ENCODE results near the gene SBNO2. TPM values are rescaled to one million over a fixed set of nuclear protein-coding genes. Genes with fewer than 3 reads are reported as not detected.

SBNO2 gene
- total RNA-seq, 2 donors from 2014 or later, result 65.5 to 77.1 TPM

- Histone ChIP-seq H3K4me1 (no peaks in the 10 kb centered on the region), H3K9me3 (no peaks in the 10 kb centered on the region), H3K9ac (ENCODE audit: low read depth in 2 of 2, low read length in 2 of 2) (no peak overlapping the region), H3K27me3 (no peaks in the 10 kb centered on the region), H3K27ac (no peak overlapping the region), H3K4me3 (no peak overlapping the region), H3K36me3 (no peaks in the 10 kb centered on the region)
- no peak for TF ChIP-seq CTCF (IDR thresholded peaks at IDR 0.05)
- intact Hi-C loops (cut with DNase I), result no loop called here
- no peak for DNase-seq
Measured at GRCh38 chr19:1058112-1058511, 116.0 kb downstream of the SBNO2 start.

Other genes with a start within 250 kb of the SBNO2 start
- gene ARID3A, start 248.2 kb downstream of the SBNO2 start, total RNA-seq, result 10 to 100 TPM in 1 of 2 donors, 1 to 10 TPM in 1; 8.7 to 13.0 TPM
- 10 to 100 TPM; 26.5 to 81.5 TPM for gene WDR18, start 189.9 kb downstream of the SBNO2 start, total RNA-seq
- gene GRIN3B, start 173.8 kb downstream of the SBNO2 start, total RNA-seq, result not detected
- gene TMEM259, start 153.1 kb downstream of the SBNO2 start, total RNA-seq, result 100 to 1,000 TPM; 170 to 235 TPM
- not detected for gene RNU6-2, start 152.7 kb downstream of the SBNO2 start, total RNA-seq
- 100 to 1,000 TPM; 108 to 132 TPM for gene CNN2, start 147.7 kb downstream of the SBNO2 start, total RNA-seq
- 10 to 100 TPM; 23.9 to 31.6 TPM for gene ABCA7, start 134.2 kb downstream of the SBNO2 start, total RNA-seq
- gene ARHGAP45, start 107.1 kb downstream of the SBNO2 start, total RNA-seq, result 10 to 100 TPM; 27.4 to 37.9 TPM
- gene POLR2E, start 78.9 kb downstream of the SBNO2 start, total RNA-seq, result 100 to 1,000 TPM; 135 to 245 TPM
- 100 to 1,000 TPM; 187 to 189 TPM for gene GPX4, start 70.3 kb downstream of the SBNO2 start, total RNA-seq
- gene STK11, start 31.5 kb upstream of the SBNO2 start, total RNA-seq, result 100 to 1,000 TPM in 1 of 2 donors, 10 to 100 TPM in 1; 76.3 to 103 TPM
- gene CBARP, start 63.7 kb upstream of the SBNO2 start, total RNA-seq, result under 1 TPM; 0.22 to 0.48 TPM
- 100 to 1,000 TPM; 359 to 627 TPM for gene ATP5F1D, start 67.5 kb upstream of the SBNO2 start, total RNA-seq
- gene MIDN, start 74.3 kb upstream of the SBNO2 start, total RNA-seq, result 100 to 1,000 TPM; 172 to 177 TPM
- 100 to 1,000 TPM; 163 to 179 TPM for gene CIRBP, start 95.1 kb upstream of the SBNO2 start, total RNA-seq
- 100 to 1,000 TPM in 1 of 2 donors, 10 to 100 TPM in 1; 41.8 to 114 TPM for gene FAM174C, start 101.3 kb upstream of the SBNO2 start, total RNA-seq
- gene EFNA2, start 111.6 kb upstream of the SBNO2 start, total RNA-seq, result 10 to 100 TPM; 72.8 to 86.1 TPM
- gene NDUFS7, start 209.6 kb upstream of the SBNO2 start, total RNA-seq, result 100 to 1,000 TPM; 192 to 244 TPM
- gene GAMT, start 227.3 kb upstream of the SBNO2 start, total RNA-seq, result 1 to 10 TPM; 3.3 to 3.7 TPM
- gene DAZAP1, start 233.3 kb upstream of the SBNO2 start, total RNA-seq, result 100 to 1,000 TPM in 1 of 2 donors, 10 to 100 TPM in 1; 92.9 to 210 TPM

Data from colonic mucosa (tissue), 4 donors.